Spleen (tissue), 3 donors: ENCODE results near the gene CHST15.

Experiments used
- POLR2A ChIP-seq, 3 donors: fragments of 450-650 bp; IDR thresholded peaks; one replicate each; pipeline ENCODE4 v1.5.1; 2017; ENCODE audit warnings: antibody characterized with exemption in 3 of 3, mild to moderate bottlenecking in 1 of 3
- POLR2AphosphoS5 ChIP-seq, 3 donors: sonication (generic); formaldehyde crosslinking; IDR thresholded peaks; one replicate each; pipeline ENCODE4 v1.5.1; 2017; ENCODE audit warnings: antibody characterized with exemption in 3 of 3

- TF ChIP-seq POLR2A (IDR thresholded peaks at IDR 0.05) (no peak), POLR2AphosphoS5 (IDR thresholded peaks at IDR 0.05) (peak; percentile 18 to 82 (median 42))
Measured at GRCh38 chr10:123997486-123998196, 95.8 kb downstream of the CHST15 start.
